SK-N-SH (cell line): ENCODE results near the gene WWOX. TPM values are rescaled to one million over a fixed set of nuclear protein-coding genes. Genes with fewer than 3 reads are reported as not detected.
"Not testable (repeated sequence)": the region's sequence is repeated elsewhere in the genome, so short reads cannot be mapped to it uniquely, and the experiment has no call there.

Experiments used
- CTCF ChIA-PET: fragments of 300-600, 350-600 bp; formaldehyde crosslinking; extraction: SDS; loops from one replicate; lab custom pipeline; 2021; lab: Yijun Ruan, JAX
- POLR2A ChIA-PET: fragments of 350-600 bp; sonication (Branson Sonifier 250); formaldehyde crosslinking; extraction: SDS; loops from one replicate; lab custom pipeline; 2020; ENCODE audit warnings: antibody characterized with exemption, inconsistent platforms; lab: Yijun Ruan, JAX
- DNase-seq: peaks from one replicate; pipeline ENCODE4 v3.0.0; 2012
- H2AFZ ChIP-seq: fragments of 200-600 bp; sonication (generic); 2 replicates; pipeline ENCODE4 v1.8.1; 2016; ENCODE audit warnings: antibody characterized with exemption, mild to moderate bottlenecking, low read depth
- H3F3A ChIP-seq: fragments of 200-600 bp; sonication (generic); replicated peaks from 2 replicates; pipeline ENCODE3; 2016; ENCODE audit warnings: antibody characterized with exemption, mild to moderate bottlenecking; ENCODE audit not compliant: insufficient read depth
- H3K27ac ChIP-seq, 2 experiments: fragments of 200-500 bp in 1 of 2; fragments of 200-600 bp in 1 of 2; sonication (Bioruptor generic) in 1 of 2; sonication (generic), shearing (Covaris generic) in 1 of 2; 2 replicates each; pipeline versions ENCODE4 v1.5.1 to v1.6.1; 2014 to 2016; ENCODE audit warnings: low read depth in 2 of 2, inconsistent platforms in 1 of 2, low read length in 1 of 2, mild to moderate bottlenecking in 1 of 2, mixed read lengths in 1 of 2
- H3K27me3 ChIP-seq: fragments of 200-600 bp; sonication (generic), shearing (Covaris generic); 2 replicates; pipeline ENCODE4 v1.6.1; 2016; ENCODE audit warnings: mixed run types; ENCODE audit not compliant: insufficient read depth
- H3K36me3 ChIP-seq, 2 experiments: fragments of 200-500 bp in 1 of 2; fragments of 200-600 bp in 1 of 2; sonication (Bioruptor generic) in 1 of 2; sonication (generic) in 1 of 2; replicated peaks in 1 of 2; 2 replicates each; pipeline versions ENCODE3 to v1.5.1; 2014 to 2016; ENCODE audit warnings: low read length in 1 of 2, mild to moderate bottlenecking in 1 of 2; ENCODE audit not compliant: insufficient read depth in 2 of 2, control insufficient read depth in 1 of 2
- H3K4me1 ChIP-seq, 2 experiments: fragments of 200-500 bp in 1 of 2; fragments of 200-600 bp in 1 of 2; sonication (Bioruptor generic) in 1 of 2; sonication (generic), shearing (Covaris generic) in 1 of 2; 2 replicates each; pipeline versions ENCODE4 v1.5.1 to v1.6.1; 2014 to 2016; ENCODE audit warnings: low read depth in 1 of 2, low read length in 1 of 2, mixed run types in 1 of 2; ENCODE audit not compliant: insufficient read depth in 2 of 2, control insufficient read depth in 1 of 2
- H3K4me2 ChIP-seq: fragments of 200-600 bp; sonication (generic), shearing (Covaris generic); 2 replicates; pipeline ENCODE4 v1.6.1; 2017; ENCODE audit warnings: mixed run types
- H3K4me3 ChIP-seq, 2 experiments: fragments of 200-500 bp in 1 of 2; fragments of 200-600 bp in 1 of 2; sonication (Bioruptor generic) in 1 of 2; sonication (generic), shearing (Covaris generic) in 1 of 2; 2 replicates each; pipeline versions ENCODE4 v1.5.1 to v1.8.1; 2014 to 2016; ENCODE audit warnings: low read depth in 2 of 2, inconsistent platforms in 1 of 2, low read length in 1 of 2, mild to moderate bottlenecking in 1 of 2, mixed read lengths in 1 of 2, moderate library complexity in 1 of 2
- H3K79me2 ChIP-seq: fragments of 200-600 bp; sonication (generic); 2 replicates; pipeline ENCODE4 v1.8.1; 2017; ENCODE audit warnings: mild to moderate bottlenecking; ENCODE audit not compliant: insufficient read depth
- H3K9ac ChIP-seq: fragments of 200-600 bp; sonication (generic); 2 replicates; pipeline ENCODE4 v1.6.1; 2017; ENCODE audit warnings: mixed run types
- H3K9me2 ChIP-seq: fragments of 200-600 bp; sonication (generic); 2 replicates; pipeline ENCODE4 v1.6.1; 2017; ENCODE audit warnings: mixed run types
- H3K9me3 ChIP-seq: fragments of 200-600 bp; sonication (generic); 2 replicates; pipeline ENCODE4 v1.6.1; 2017; ENCODE audit warnings: mixed run types, mild to moderate bottlenecking, moderate library complexity
- H4K20me1 ChIP-seq: fragments of 200-600 bp; sonication (generic); 2 replicates; pipeline ENCODE4 v1.6.1; 2017; ENCODE audit warnings: mild to moderate bottlenecking, mixed run types; ENCODE audit not compliant: insufficient read depth
- CHD2 ChIP-seq: fragments of 150-350 bp; IDR thresholded peaks from 2 replicates; pipeline ENCODE4 v1.6.1; 2018; ENCODE audit warnings: low read length; ENCODE audit not compliant: partially characterized antibody
- ELF1 ChIP-seq: IDR thresholded peaks from 2 replicates; pipeline ENCODE4 v1.4.0; 2012
- EP300 ChIP-seq, 2 experiments: IDR thresholded peaks; 2 replicates each; pipeline versions ENCODE4 v1.4.0 to v1.6.1; 2012; ENCODE audit warnings: borderline replicate concordance in 1 of 2, low read depth in 1 of 2, low read length in 1 of 2
- GABPA ChIP-seq: IDR thresholded peaks from 2 replicates; pipeline ENCODE4 v1.4.0; 2012; ENCODE audit warnings: low read depth, mild to moderate bottlenecking
- GATA2 ChIP-seq: sonication (generic); formaldehyde crosslinking; IDR thresholded peaks from 2 replicates; pipeline ENCODE4 v1.5.0; 2020; ENCODE audit warnings: mild to moderate bottlenecking, missing genetic modification reagents
- JUND ChIP-seq: IDR thresholded peaks from 2 replicates; pipeline ENCODE4 v1.4.0; 2012
- MEF2A ChIP-seq: IDR thresholded peaks from 2 replicates; pipeline ENCODE4 v1.4.0; 2012; ENCODE audit warnings: low read depth, borderline replicate concordance
- RFX5 ChIP-seq: IDR thresholded peaks from 2 replicates; pipeline ENCODE4 v1.6.1; 2012; ENCODE audit warnings: mild to moderate bottlenecking, improper control_type of control experiment, low read length
- SIN3A ChIP-seq: IDR thresholded peaks from 2 replicates; pipeline ENCODE4 v1.6.1; 2012; ENCODE audit warnings: low read depth, mild to moderate bottlenecking, low read length, moderate library complexity, borderline replicate concordance
- TAF1 ChIP-seq: IDR thresholded peaks from 2 replicates; pipeline ENCODE4 v1.6.1; 2012; ENCODE audit warnings: low read depth, mild to moderate bottlenecking, low read length, moderate library complexity, borderline replicate concordance
- WGBS: methylation state at CpG from one replicate; pipeline ENCODE4 v1.1.6; 2017; ENCODE audit warnings: low lambda C conversion rate; 5-methylcytosine and 5-hydroxymethylcytosine counted together
- polyA plus RNA-seq, 3 experiments: library from polyadenylated mRNA; depleted of rRNA; stranded (reverse); fragments of >200 nt; gene quantifications; 2 replicates each; pipeline ENCODE4 v1.2.3, GENCODE V29; 2012
- TF ChIP-seq, protein P1 (sequence below): IDR thresholded peaks from 2 replicates; pipeline ENCODE4 v1.4.0; 2012; ENCODE audit warnings: low read depth
- TF ChIP-seq, protein P2 (sequence below): IDR thresholded peaks from 2 replicates; pipeline ENCODE4 v1.6.1; 2012; ENCODE audit warnings: mild to moderate bottlenecking, low read depth, low read length, moderate library complexity
- TF ChIP-seq, protein P3 (sequence below): IDR thresholded peaks from 2 replicates; pipeline ENCODE4; 2012
- TF ChIP-seq, protein P4 (sequence below): fragments of 150-350 bp; IDR thresholded peaks from 2 replicates; pipeline ENCODE4 v1.6.1; 2017; ENCODE audit warnings: antibody characterized with exemption, low read length, low read depth, borderline replicate concordance

WWOX gene
- polyA plus RNA-seq, 1 of the 3 experiments (the other 2 are of a cell fraction): 10.8 TPM

DNA sequence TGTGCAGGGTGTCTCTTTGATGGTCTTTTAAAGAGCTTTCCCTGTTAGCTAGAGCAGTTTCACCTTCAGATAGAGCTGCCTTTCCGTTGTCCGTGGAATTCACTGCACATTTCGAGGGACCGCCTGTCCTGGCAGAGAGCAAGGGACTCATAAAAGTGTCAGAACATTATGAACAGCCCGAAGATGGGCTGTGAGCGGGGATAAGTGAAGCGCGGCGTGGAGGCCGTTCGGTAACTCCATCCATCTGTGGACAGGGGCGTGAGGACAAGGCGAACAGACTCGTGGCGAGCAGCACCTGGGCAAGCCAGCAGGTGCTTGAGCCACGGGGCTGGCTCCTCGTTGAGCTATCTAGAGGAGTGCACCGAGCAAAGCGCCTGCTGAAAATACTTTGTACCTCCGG is 1129.9 kb downstream of the WWOX start:
- TF ChIP-seq JUND: no peak
- no peak for TF ChIP-seq MEF2A
- TF ChIP-seq, protein P1, sequence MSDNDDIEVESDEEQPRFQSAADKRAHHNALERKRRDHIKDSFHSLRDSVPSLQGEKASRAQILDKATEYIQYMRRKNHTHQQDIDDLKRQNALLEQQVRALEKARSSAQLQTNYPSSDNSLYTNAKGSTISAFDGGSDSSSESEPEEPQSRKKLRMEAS: no peak
- TF ChIP-seq, protein P2, sequence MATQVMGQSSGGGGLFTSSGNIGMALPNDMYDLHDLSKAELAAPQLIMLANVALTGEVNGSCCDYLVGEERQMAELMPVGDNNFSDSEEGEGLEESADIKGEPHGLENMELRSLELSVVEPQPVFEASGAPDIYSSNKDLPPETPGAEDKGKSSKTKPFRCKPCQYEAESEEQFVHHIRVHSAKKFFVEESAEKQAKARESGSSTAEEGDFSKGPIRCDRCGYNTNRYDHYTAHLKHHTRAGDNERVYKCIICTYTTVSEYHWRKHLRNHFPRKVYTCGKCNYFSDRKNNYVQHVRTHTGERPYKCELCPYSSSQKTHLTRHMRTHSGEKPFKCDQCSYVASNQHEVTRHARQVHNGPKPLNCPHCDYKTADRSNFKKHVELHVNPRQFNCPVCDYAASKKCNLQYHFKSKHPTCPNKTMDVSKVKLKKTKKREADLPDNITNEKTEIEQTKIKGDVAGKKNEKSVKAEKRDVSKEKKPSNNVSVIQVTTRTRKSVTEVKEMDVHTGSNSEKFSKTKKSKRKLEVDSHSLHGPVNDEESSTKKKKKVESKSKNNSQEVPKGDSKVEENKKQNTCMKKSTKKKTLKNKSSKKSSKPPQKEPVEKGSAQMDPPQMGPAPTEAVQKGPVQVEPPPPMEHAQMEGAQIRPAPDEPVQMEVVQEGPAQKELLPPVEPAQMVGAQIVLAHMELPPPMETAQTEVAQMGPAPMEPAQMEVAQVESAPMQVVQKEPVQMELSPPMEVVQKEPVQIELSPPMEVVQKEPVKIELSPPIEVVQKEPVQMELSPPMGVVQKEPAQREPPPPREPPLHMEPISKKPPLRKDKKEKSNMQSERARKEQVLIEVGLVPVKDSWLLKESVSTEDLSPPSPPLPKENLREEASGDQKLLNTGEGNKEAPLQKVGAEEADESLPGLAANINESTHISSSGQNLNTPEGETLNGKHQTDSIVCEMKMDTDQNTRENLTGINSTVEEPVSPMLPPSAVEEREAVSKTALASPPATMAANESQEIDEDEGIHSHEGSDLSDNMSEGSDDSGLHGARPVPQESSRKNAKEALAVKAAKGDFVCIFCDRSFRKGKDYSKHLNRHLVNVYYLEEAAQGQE: no peak
- no peak for TF ChIP-seq ELF1
- H3K27me3 ChIP-seq: no peaks in the 10 kb centered on the region
- no peaks in the 10 kb centered on the region for H4K20me1 ChIP-seq
- no peaks in the 10 kb centered on the region for H3K9me3 ChIP-seq
- H3F3A ChIP-seq: no peaks in the 10 kb centered on the region
- H3K4me1 ChIP-seq: no peaks in the 10 kb centered on the region
- no peaks in the 10 kb centered on the region for H3K36me3 ChIP-seq
- no peak overlapping the region for H3K4me2 ChIP-seq
- no peaks in the 10 kb centered on the region for H3K79me2 ChIP-seq
- WGBS: 53% methylated on average over 20 of the region's 20 CpGs
- H3K27ac ChIP-seq: no peak overlapping the region
- no peak overlapping the region for H2AFZ ChIP-seq
- no peak for DNase-seq
- H3K9ac ChIP-seq: no peak overlapping the region
- POLR2A ChIA-PET: no interaction called here
- CTCF ChIA-PET: no interaction called here
- H3K4me3 ChIP-seq: no peak overlapping the region
- no peaks in the 10 kb centered on the region for H3K9me2 ChIP-seq

DNA sequence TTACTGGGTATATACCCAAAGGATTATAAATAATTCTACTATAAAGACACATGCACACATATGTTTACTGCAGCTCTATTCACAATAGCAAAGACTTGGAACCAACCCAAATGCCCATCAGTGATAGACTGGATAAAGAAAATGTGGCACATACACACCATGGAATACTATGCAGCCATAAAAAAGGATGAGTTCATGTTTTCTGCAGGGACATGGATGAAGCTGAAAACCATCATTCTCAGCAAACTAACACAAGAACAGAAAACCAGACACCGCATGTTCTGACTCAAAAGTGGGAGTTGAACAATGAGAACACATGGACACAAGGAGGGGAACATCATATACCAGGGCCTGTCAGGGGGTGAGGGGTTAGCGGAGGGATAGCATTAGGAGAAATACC is 1146.2 kb downstream of the WWOX start:
- H2AFZ ChIP-seq, H3K9me2 ChIP-seq, H3K79me2 ChIP-seq, H3K9me3 ChIP-seq, H3K4me2 ChIP-seq, H4K20me1 ChIP-seq, H3K4me3 ChIP-seq, H3K27me3 ChIP-seq, POLR2A ChIA-PET, H3F3A ChIP-seq, H3K27ac ChIP-seq, DNase-seq, CTCF ChIA-PET, H3K9ac ChIP-seq, H3K36me3 ChIP-seq: not testable (repeated sequence)
- 50% methylated on average over 2 of the region's 2 CpGs for WGBS
- H3K4me1 ChIP-seq: peaks cover 0 to 13% of the 10 kb centered on the region in 2 experiments; a peak in 2 of 4 replicates

DNA sequence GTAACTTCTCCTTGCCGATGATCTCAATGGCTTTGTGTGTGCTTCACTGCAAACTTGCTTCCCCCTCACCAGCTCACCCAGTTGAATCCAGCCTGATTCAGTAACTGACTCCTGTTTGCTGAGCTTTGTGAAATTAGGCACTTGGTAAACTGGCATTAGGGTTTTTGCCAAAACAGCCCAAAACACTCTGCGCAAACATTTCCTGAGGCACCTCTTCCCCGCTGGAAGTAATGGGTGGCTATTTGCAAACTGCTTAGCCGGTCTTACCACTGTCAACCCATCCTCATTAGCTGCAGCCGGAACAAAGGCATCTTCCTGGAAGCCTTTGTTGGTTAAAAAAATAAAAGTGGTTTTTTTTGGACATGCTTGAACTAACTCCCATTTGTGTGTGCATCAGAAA is 1147.9 kb downstream of the WWOX start:
- no peaks in the 10 kb centered on the region for H3K36me3 ChIP-seq
- ChIA-PET CTCF (no interaction called here), POLR2A (no interaction called here)
- no peaks in the 10 kb centered on the region for H3K27me3 ChIP-seq
- H3K4me2 ChIP-seq: no peak overlapping the region
- H3K79me2 ChIP-seq: no peaks in the 10 kb centered on the region
- no peaks in the 10 kb centered on the region for H4K20me1 ChIP-seq
- H3K4me1 ChIP-seq: peaks cover 0 to 13% of the 10 kb centered on the region in 2 experiments; a peak in 2 of 4 replicates
- no peaks in the 10 kb centered on the region for H3K9me2 ChIP-seq
- no peak overlapping the region for H3K27ac ChIP-seq
- H3K9ac ChIP-seq: no peak overlapping the region
- H3K9me3 ChIP-seq: no peaks in the 10 kb centered on the region
- H3F3A ChIP-seq: no peaks in the 10 kb centered on the region
- H2AFZ ChIP-seq: no peak overlapping the region
- WGBS: 55% methylated on average over 4 of the region's 5 CpGs
- no peak overlapping the region for H3K4me3 ChIP-seq
- DNase-seq: no peak
- TF ChIP-seq SIN3A (no peak), TAF1 (no peak), GATA2 (CRISPR knock-in tag) (no peak), EP300 (IDR thresholded peaks at IDR 0.05; ENCODE audit: borderline replicate concordance in 1 of 2, low read depth in 1 of 2, low read length in 1 of 2) (no peak), RFX5 (no peak), GABPA (no peak), CHD2 (no peak)
- TF ChIP-seq, protein P3, sequence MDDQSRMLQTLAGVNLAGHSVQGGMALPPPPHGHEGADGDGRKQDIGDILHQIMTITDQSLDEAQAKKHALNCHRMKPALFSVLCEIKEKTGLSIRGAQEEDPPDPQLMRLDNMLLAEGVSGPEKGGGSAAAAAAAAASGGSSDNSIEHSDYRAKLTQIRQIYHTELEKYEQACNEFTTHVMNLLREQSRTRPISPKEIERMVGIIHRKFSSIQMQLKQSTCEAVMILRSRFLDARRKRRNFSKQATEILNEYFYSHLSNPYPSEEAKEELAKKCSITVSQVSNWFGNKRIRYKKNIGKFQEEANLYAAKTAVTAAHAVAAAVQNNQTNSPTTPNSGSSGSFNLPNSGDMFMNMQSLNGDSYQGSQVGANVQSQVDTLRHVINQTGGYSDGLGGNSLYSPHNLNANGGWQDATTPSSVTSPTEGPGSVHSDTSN: no peak
- TF ChIP-seq, protein P1: no peak
- TF ChIP-seq, protein P4, sequence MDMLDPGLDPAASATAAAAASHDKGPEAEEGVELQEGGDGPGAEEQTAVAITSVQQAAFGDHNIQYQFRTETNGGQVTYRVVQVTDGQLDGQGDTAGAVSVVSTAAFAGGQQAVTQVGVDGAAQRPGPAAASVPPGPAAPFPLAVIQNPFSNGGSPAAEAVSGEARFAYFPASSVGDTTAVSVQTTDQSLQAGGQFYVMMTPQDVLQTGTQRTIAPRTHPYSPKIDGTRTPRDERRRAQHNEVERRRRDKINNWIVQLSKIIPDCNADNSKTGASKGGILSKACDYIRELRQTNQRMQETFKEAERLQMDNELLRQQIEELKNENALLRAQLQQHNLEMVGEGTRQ: no peak
